IMR-90 (cell line): ENCODE data around the gene DNAH3.

ENCODE experiments used
- BHLHE40 ChIP-seq: fragments of 150-350 bp; IDR thresholded peaks from 2 replicates; pipeline ENCODE4 v1.6.1; 2016; ENCODE audit warnings: mild to moderate bottlenecking, low read depth, low read length
- CEBPB ChIP-seq: IDR thresholded peaks from 2 replicates; pipeline ENCODE4 v1.6.1; 2012; ENCODE audit warnings: low read depth, low read length, improper control_type of control experiment
- FOS ChIP-seq: fragments of 150-350 bp; IDR thresholded peaks from 2 replicates; pipeline ENCODE4 v1.6.1; 2016; ENCODE audit warnings: low read depth, low read length
- POLR2A ChIP-seq: IDR thresholded peaks from 2 replicates; pipeline ENCODE4 v1.6.1; 2012; ENCODE audit warnings: mild to moderate bottlenecking, low read depth, low read length
- RFX5 ChIP-seq: IDR thresholded peaks from 2 replicates; pipeline ENCODE4 v1.8.0; 2012; ENCODE audit warnings: low read depth, mild to moderate bottlenecking, low read length, moderate library complexity
- TF ChIP-seq, protein P1 (sequence below): conservative IDR thresholded peaks from 2 replicates; pipeline ENCODE4 v1.5.1; 2012; ENCODE audit warnings: mild to moderate bottlenecking, low read depth, low read length, improper control_type of control experiment

DNA sequence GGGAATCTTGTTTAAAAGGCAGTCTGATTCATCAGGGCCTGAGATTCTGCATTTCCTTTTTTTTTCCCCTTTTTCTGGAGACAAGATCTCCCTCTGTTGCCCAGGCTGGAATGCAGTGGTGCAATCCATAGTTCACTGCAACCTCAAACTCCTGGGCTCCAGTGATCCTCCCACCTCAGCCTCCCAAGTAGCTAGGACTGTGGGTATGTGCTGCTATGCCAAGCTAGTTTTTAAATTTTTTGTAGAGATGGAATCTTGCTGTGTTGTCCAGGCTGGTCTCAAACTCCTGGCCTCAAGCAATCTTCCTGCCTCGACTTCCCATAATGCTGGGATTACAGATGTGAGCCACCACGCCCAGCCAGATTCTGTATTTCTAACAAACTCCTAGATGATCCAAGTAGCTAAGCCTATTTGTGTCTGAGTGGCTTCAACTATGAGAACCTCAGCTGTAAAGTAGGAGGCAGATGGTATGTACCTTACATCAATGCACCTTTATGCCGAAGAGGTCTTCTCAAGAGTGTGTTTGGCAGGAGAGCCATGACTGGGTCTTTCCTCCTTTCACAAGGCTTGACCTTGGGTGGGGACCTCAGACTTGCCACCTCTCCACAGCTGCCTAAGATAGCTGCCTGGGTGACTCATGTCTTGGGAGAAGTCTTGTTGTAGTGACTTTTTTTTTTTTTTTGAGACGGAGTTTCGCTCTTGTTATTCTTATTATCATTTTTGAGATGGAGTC, 18.8 kb upstream of the DNAH3 start:
- TF ChIP-seq POLR2A (no peak), RFX5 (no peak), FOS (peak; percentile 42; the same call in 1 of the 2 replicates), BHLHE40 (no peak), CEBPB (no peak)
- TF ChIP-seq, protein P1, sequence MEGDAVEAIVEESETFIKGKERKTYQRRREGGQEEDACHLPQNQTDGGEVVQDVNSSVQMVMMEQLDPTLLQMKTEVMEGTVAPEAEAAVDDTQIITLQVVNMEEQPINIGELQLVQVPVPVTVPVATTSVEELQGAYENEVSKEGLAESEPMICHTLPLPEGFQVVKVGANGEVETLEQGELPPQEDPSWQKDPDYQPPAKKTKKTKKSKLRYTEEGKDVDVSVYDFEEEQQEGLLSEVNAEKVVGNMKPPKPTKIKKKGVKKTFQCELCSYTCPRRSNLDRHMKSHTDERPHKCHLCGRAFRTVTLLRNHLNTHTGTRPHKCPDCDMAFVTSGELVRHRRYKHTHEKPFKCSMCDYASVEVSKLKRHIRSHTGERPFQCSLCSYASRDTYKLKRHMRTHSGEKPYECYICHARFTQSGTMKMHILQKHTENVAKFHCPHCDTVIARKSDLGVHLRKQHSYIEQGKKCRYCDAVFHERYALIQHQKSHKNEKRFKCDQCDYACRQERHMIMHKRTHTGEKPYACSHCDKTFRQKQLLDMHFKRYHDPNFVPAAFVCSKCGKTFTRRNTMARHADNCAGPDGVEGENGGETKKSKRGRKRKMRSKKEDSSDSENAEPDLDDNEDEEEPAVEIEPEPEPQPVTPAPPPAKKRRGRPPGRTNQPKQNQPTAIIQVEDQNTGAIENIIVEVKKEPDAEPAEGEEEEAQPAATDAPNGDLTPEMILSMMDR, result no peak
